Measurements from ENCODE around the gene GIN1.
"Not testable (repeated sequence)": the region's sequence is repeated elsewhere in the genome, so short reads cannot be mapped to it uniquely, and the experiment has no call there.

The GIN1 gene

GRCh38 chr5:103119765-103120606 lies at the start of gene GIN1, which contains the start of gene PPIP5K2:
Gene GIN1, minus strand, starts transcription at chr5:103120138. Its CDS starts 11,431 bp downstream, at chr5:103108707.
Gene PPIP5K2, plus strand, starts transcription at chr5:103120301. Its CDS starts 9,289 bp downstream, at chr5:103129590.
- peak; percentile 84 for DNase-seq

GRCh38 chr5:103166706-103167105 lies 46.8 kb upstream of the GIN1 start:
- DNase-seq: no peak

DNA sequence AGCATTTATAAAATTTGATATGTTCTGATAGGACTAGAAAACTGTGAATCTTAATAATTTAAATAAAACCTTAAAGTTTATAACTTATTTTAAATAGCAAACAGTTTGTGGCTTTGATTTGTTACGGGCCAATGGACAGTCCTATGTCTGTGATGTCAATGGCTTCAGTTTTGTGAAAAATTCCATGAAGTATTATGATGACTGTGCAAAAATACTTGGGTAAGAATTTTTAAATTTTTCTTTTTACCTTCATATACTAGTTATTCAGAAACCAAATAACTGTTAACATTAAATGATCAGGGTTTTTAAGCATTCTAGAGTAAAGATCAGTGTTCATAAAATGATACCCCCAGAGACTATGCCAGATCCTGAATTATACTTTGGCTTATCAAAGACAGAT lies 31.2 kb upstream of the GIN1 start:
- DNase-seq: no peak

- DNase-seq: no peak
Observed at GRCh38 chr5:103148213-103148612, 28.3 kb upstream of the GIN1 start.

- no peak for DNase-seq
Observed at GRCh38 chr5:103145196-103145595, 25.3 kb upstream of the GIN1 start.

GRCh38 chr5:103142132-103142531 lies 22.2 kb upstream of the GIN1 start:
- not testable (repeated sequence) for DNase-seq

DNA sequence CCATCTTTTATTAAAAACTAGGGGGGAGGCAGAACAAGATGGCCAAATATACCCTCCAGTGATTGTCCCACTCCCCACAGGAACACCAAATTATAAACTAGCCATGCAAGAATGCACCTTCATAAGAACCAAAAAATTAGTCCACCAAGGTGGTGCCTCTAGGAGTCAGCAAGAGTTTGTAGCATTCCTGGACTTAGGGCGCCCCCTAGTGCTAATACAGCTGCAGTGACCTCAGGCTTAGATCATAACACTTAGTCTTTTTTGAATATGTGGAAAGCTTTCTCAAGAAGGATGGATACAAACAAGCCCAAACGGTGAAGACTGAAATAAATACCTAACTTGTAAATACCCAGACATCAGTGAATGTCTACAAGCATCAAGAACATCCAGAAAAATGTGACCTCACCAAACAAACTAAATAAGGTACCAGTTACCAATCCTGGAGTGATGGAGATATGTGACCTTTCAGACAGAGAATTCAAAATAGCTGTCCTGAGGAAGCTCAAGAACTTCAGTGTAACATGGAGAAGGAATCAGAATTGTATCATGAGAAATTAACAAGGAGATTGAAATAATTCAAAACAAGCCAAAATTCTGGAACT lies 19.4 kb upstream of the GIN1 start:
- no peak for DNase-seq

DNA sequence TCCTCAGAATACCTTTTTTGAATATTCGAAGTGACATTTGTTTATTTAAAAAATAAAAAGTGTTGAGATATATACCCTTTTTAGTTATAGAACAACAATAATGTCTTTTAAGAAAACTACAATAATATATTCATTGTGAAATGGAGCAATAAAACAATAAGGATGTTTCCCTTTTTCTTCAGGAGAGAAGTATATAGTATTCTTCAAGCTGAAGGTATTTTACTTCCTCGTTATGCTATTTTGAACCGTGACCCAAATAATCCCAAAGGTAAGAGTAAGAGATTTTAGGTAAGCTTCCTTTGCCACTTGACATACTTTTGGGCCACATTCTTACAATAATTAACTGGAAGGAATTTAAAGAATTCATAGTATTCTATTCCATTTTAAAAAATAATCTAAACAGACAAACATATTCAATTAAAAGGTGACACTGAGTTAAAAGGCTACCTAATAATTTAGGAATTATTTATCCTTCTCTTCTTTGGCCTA lies 18.3 kb upstream of the GIN1 start:
- no peak for DNase-seq

- no peak for DNase-seq
Observed at GRCh38 chr5:103135461-103135860, 15.5 kb upstream of the GIN1 start.

- DNase-seq: no peak
Observed at GRCh38 chr5:103133231-103133630, 13.3 kb upstream of the GIN1 start.

GRCh38 chr5:103132684-103133083 lies 12.7 kb upstream of the GIN1 start:
- DNase-seq: no peak

- no peak for DNase-seq
Observed at GRCh38 chr5:103128202-103128601, 8.3 kb upstream of the GIN1 start.

DNA sequence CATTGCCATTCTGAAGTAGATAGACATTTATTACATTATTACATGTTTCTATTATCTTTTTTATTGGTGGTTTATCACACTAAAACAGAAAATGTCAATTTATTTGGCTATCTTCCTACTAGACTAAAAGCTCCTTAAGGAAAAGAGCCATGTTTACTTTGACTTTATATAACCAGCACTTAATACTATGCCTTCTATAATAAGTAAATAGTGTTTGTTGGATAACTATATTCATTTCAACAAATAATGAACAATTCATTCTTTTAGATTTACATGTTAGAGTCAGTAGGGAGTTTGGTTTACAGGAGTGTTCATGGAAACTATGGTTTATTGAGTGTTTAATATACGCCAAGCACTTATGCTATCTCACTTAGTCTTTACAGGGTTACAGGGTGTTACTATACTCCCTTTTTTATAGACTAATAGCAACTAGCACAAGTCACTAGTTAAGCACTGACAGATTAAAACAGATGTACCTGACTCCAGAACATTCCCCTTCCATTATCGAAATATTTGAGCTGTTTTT lies 7.4 kb upstream of the GIN1 start:
- DNase-seq: no peak

DNA sequence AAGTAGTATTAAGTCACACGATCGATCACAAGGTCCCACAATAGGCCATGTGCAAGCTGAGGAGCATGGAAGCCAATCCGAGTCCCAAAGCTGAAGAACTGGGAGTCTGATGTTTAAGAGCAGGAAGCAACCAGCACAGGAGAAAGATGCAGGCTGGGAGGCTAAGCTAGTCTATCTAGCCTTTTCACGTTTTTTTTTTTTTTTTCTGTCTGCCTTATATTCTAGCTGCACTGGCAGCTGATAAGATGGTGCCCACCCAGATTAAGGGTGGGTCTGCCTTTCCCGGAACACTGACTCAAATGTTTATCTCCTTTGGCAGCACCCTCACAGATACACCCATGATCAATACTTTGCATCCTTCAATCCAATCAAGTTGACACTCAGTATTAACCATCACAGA lies 6.6 kb upstream of the GIN1 start:
- no peak for DNase-seq

DNA sequence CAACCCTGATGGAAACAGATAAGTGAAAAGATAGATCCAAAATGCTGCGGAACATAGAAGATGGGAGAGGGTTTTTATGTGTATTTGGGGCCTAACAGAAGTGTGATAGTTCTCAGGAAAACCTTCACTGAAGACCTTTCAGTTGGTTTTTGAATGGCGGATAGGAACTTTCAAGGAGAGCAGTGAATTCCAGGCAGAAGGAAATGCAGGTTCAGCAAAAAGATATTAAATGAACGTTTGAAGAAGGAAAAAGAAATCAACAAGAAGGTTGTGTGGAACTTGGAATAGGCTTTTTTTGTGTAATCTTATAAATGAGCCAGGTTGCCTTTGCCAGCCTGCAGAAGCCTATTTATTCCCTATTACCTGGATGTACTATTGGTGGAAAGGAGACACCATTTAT lies 2.3 kb upstream of the GIN1 start:
- no peak for DNase-seq

DNA sequence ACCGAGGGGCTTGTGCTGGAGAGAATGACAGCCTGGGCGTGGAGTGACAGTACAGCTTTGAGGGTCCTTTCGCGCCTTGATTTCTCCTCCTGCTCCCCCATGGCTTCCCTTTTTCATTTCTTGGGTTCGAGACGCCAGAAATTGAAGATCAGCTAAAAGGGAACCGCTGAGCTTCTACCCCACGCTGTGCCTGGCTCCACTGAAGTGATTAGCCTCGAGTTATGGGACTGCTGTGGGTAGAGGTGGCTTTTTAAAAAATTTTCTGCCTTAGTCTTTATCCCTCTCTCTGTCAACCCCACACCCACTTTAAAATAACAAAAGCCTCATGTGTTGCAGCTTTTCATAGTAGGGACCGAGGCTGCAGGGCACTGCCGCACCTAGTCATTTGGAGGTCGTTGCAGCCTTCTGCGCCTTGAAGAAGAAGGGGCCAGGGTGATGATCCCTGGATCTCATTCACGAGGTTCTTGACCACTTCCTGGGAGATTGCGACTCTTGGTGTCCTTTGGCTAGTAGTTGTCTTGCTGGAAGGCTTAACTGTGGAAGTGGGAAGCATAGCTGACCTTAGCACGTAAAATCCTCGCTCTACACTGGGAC lies 766 bp upstream of the GIN1 start:
- no peak for DNase-seq

- DNase-seq: no peak
Observed at GRCh38 chr5:103119070-103119764, 721 bp downstream of the GIN1 start.

GRCh38 chr5:103117471-103117991 lies 2.4 kb downstream of the GIN1 start:
- DNase-seq: no peak

GRCh38 chr5:103114440-103114839 lies 5.5 kb downstream of the GIN1 start:
- DNase-seq: peak; percentile 59

GRCh38 chr5:103112910-103113309 lies 7.0 kb downstream of the GIN1 start:
- DNase-seq: no peak

- DNase-seq: peak; percentile 90
Observed at GRCh38 chr5:103111468-103111867, 8.5 kb downstream of the GIN1 start.

- no peak for DNase-seq
Observed at GRCh38 chr5:103110403-103110802, 9.5 kb downstream of the GIN1 start.

GRCh38 chr5:103109277-103109676 lies 10.7 kb downstream of the GIN1 start:
- no peak for DNase-seq
